Measurements from ENCODE around the gene EXOC6.

Gene EXOC6

DNA sequence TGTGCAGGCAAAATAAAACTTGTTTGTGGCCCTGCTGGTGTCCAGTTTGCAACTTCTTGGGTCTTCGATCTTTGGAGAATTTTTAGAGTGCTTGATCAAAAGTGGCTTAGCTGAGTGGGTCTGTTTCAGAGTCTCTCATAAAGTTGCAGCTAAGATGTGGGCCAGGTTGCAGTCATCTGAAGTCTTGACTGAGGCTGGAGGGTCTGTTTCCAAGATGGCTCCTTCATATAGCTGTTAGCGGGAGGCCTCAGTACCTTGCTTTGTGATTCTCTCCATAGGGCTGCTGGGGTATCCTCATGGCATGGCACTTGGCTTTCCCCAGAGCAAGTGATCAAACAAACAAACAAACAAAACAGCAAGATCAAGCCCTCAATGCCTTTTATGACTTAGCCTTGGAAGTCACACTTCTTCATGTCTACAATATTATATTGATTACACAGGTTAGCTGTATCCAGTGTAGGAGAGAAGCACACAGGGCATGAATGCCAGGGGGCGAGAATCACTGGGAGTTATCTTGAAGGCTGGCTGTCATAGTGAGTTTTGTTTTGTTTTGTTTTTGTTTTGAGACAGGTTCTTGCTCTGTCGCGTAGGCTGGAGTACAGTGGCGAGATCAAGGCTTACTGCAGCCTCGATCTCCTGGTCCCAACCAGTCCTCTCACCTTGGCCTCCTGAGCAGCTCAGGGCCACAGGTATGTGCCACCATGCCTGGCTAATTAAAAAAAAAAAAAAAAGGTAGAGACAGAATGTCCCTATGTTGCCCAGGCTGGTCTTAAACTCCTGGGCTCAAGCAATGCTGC, 235.6 kb downstream of the EXOC6 start:
- peaks cover 5% of the 10 kb centered on the region for H3K27me3 ChIP-seq (ENCODE audit: control insufficient read depth, insufficient read depth, low read length)
- H3K36me3 ChIP-seq (ENCODE audit: control insufficient read depth, insufficient read depth, low read length): no peaks in the 10 kb centered on the region
- H3K4me3 ChIP-seq (ENCODE audit: low read depth, low read length): no peak overlapping the region
- H3K9ac ChIP-seq (ENCODE audit: low read length): no peak overlapping the region
- no peaks in the 10 kb centered on the region for H3K9me3 ChIP-seq (ENCODE audit: control insufficient read depth, insufficient read depth, low read depth, low read length)
- no peak overlapping the region for H3K27ac ChIP-seq (ENCODE audit: low read depth, low read length)
- H3K4me1 ChIP-seq (ENCODE audit: control insufficient read depth, insufficient read depth, low read length): peaks cover 32% of the 10 kb centered on the region

GRCh38 chr10:93085272-93085859, 237.0 kb downstream of the EXOC6 start:
- H3K4me1 ChIP-seq (ENCODE audit: control insufficient read depth, insufficient read depth, low read length): peaks cover 26% of the 10 kb centered on the region
- no peak overlapping the region for H3K27ac ChIP-seq (ENCODE audit: low read depth, low read length)
- H3K4me3 ChIP-seq (ENCODE audit: low read depth, low read length): no peak overlapping the region
- H3K9ac ChIP-seq (ENCODE audit: low read length): no peak overlapping the region
- no peaks in the 10 kb centered on the region for H3K27me3 ChIP-seq (ENCODE audit: control insufficient read depth, insufficient read depth, low read length)
- H3K9me3 ChIP-seq (ENCODE audit: control insufficient read depth, insufficient read depth, low read depth, low read length): no peaks in the 10 kb centered on the region
- H3K36me3 ChIP-seq (ENCODE audit: control insufficient read depth, insufficient read depth, low read length): no peaks in the 10 kb centered on the region

DNA sequence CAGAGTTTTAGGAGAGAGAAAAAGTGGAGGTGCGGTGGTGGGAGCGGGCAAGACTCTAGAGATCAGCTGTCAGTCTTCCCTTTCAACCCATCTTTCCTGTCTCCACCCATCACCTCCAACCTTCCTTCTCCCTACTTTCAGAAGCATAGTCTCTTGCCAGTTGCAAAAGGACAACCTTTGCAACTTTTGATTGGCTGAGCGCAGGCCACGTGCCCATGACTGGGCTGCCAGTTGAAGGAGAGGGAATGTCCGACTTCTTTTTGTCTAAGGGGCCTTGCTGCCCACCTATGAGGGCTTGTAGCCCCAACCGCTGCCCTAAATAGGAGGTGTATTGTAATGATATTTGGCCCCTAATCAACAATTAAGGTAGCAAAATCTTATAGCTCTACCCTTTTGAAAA, 238.0 kb downstream of the EXOC6 start:
- no peaks in the 10 kb centered on the region for H3K27me3 ChIP-seq (ENCODE audit: control insufficient read depth, insufficient read depth, low read length)
- peaks cover 26% of the 10 kb centered on the region for H3K4me1 ChIP-seq (ENCODE audit: control insufficient read depth, insufficient read depth, low read length)
- H3K9me3 ChIP-seq (ENCODE audit: control insufficient read depth, insufficient read depth, low read depth, low read length): no peaks in the 10 kb centered on the region
- H3K36me3 ChIP-seq (ENCODE audit: control insufficient read depth, insufficient read depth, low read length): no peaks in the 10 kb centered on the region
- H3K27ac ChIP-seq (ENCODE audit: low read depth, low read length): no peak overlapping the region
- no peak overlapping the region for H3K9ac ChIP-seq (ENCODE audit: low read length)
- no peak overlapping the region for H3K4me3 ChIP-seq (ENCODE audit: low read depth, low read length)

- Histone ChIP-seq H3K4me1 (ENCODE audit: control insufficient read depth, insufficient read depth, low read length) (peaks cover 26% of the 10 kb centered on the region), H3K9ac (ENCODE audit: low read length) (no peak overlapping the region), H3K27me3 (ENCODE audit: control insufficient read depth, insufficient read depth, low read length) (no peaks in the 10 kb centered on the region), H3K27ac (ENCODE audit: low read depth, low read length) (no peak overlapping the region), H3K4me3 (ENCODE audit: low read depth, low read length) (no peak overlapping the region), H3K36me3 (ENCODE audit: control insufficient read depth, insufficient read depth, low read length) (no peaks in the 10 kb centered on the region), H3K9me3 (ENCODE audit: control insufficient read depth, insufficient read depth, low read depth, low read length) (no peaks in the 10 kb centered on the region)
These were observed 239.5 kb downstream of the EXOC6 start for GRCh38 chr10:93087846-93088245.

DNA sequence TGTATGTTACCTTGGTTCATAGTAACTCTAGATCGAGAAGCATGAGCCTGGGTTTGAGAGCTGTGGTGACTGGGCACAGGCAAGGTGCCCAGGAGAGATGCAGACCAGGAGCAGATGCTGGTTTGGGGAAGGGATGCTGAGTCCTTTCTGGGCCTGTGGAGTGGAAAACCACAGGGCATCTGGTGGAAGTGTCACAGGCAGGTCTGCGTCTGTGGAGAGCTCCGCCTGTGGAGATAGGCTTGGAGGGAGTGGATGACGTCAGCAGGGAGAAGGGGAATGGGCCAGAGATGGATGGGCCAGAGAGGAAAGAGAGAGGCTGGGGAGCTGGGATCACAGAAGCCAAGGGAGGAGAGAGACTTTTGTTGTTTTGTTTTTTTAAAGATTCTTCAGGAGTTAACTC, 240.1 kb downstream of the EXOC6 start:
- peak overlapping the region; percentile 20 for H3K9ac ChIP-seq (ENCODE audit: low read length)

GRCh38 chr10:93090619-93091018, 242.3 kb downstream of the EXOC6 start:
- no peaks in the 10 kb centered on the region for H3K9me3 ChIP-seq (ENCODE audit: control insufficient read depth, insufficient read depth, low read depth, low read length)
- no peak overlapping the region for H3K4me3 ChIP-seq (ENCODE audit: low read depth, low read length)
- H3K27me3 ChIP-seq (ENCODE audit: control insufficient read depth, insufficient read depth, low read length): no peaks in the 10 kb centered on the region
- no peaks in the 10 kb centered on the region for H3K36me3 ChIP-seq (ENCODE audit: control insufficient read depth, insufficient read depth, low read length)
- no peak overlapping the region for H3K27ac ChIP-seq (ENCODE audit: low read depth, low read length)
- H3K9ac ChIP-seq (ENCODE audit: low read length): no peak overlapping the region
- H3K4me1 ChIP-seq (ENCODE audit: control insufficient read depth, insufficient read depth, low read length): peaks cover 26% of the 10 kb centered on the region

More for the DNA sequence above, 240.1 kb downstream of the EXOC6 start:
- Histone ChIP-seq H3K27ac (ENCODE audit: low read depth, low read length) (no peak overlapping the region), H3K9me3 (ENCODE audit: control insufficient read depth, insufficient read depth, low read depth, low read length) (no peaks in the 10 kb centered on the region), H3K36me3 (ENCODE audit: control insufficient read depth, insufficient read depth, low read length) (no peaks in the 10 kb centered on the region), H3K4me3 (ENCODE audit: low read depth, low read length) (no peak overlapping the region), H3K27me3 (ENCODE audit: control insufficient read depth, insufficient read depth, low read length) (no peaks in the 10 kb centered on the region), H3K4me1 (ENCODE audit: control insufficient read depth, insufficient read depth, low read length) (peaks cover 26% of the 10 kb centered on the region)

DNA sequence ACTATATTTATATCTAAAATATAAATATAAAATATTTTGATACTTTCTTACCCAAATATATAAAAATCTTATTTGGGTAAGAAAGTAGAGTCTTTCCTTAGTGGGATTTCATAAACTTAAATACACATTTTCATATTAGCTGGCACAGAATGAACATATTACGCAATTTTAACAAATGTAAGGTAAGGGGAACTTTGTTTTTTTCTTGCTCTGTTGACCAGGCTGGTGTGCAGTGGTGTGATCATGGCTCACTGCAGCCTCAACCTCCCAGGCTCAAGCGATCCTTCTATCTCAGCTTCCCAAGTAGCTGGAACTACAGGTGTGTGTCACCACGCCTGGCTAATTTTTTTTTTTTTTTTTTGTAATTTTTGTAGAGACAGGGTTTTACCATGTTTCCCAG, 243.6 kb downstream of the EXOC6 start:
- Histone ChIP-seq H3K9me3 (ENCODE audit: control insufficient read depth, insufficient read depth, low read depth, low read length) (no peaks in the 10 kb centered on the region), H3K4me1 (ENCODE audit: control insufficient read depth, insufficient read depth, low read length) (peaks cover 17% of the 10 kb centered on the region), H3K27me3 (ENCODE audit: control insufficient read depth, insufficient read depth, low read length) (no peaks in the 10 kb centered on the region), H3K4me3 (ENCODE audit: low read depth, low read length) (no peak overlapping the region), H3K9ac (ENCODE audit: low read length) (no peak overlapping the region), H3K36me3 (ENCODE audit: control insufficient read depth, insufficient read depth, low read length) (no peaks in the 10 kb centered on the region), H3K27ac (ENCODE audit: low read depth, low read length) (no peak overlapping the region)

- Histone ChIP-seq H3K9me3 (ENCODE audit: control insufficient read depth, insufficient read depth, low read depth, low read length) (peaks cover 4% of the 10 kb centered on the region; the same call in 1 of the 2 replicates), H3K4me1 (ENCODE audit: control insufficient read depth, insufficient read depth, low read length) (peaks cover 5% of the 10 kb centered on the region; the same call in 1 of the 2 replicates), H3K27ac (ENCODE audit: low read depth, low read length) (no peak overlapping the region), H3K36me3 (ENCODE audit: control insufficient read depth, insufficient read depth, low read length) (no peaks in the 10 kb centered on the region), H3K4me3 (ENCODE audit: low read depth, low read length) (no peak overlapping the region), H3K27me3 (ENCODE audit: control insufficient read depth, insufficient read depth, low read length) (no peaks in the 10 kb centered on the region), H3K9ac (ENCODE audit: low read length) (no peak overlapping the region)
These were observed 246.9 kb downstream of the EXOC6 start for GRCh38 chr10:93095225-93095624.

GRCh38 chr10:93096901-93097300, 248.6 kb downstream of the EXOC6 start:
- Histone ChIP-seq H3K4me1 (ENCODE audit: control insufficient read depth, insufficient read depth, low read length) (peaks cover 5% of the 10 kb centered on the region; the same call in 1 of the 2 replicates), H3K9ac (ENCODE audit: low read length) (no peak overlapping the region), H3K27ac (ENCODE audit: low read depth, low read length) (no peak overlapping the region), H3K36me3 (ENCODE audit: control insufficient read depth, insufficient read depth, low read length) (no peaks in the 10 kb centered on the region), H3K4me3 (ENCODE audit: low read depth, low read length) (no peak overlapping the region), H3K9me3 (ENCODE audit: control insufficient read depth, insufficient read depth, low read depth, low read length) (peaks cover 7% of the 10 kb centered on the region; the same call in 1 of the 2 replicates), H3K27me3 (ENCODE audit: control insufficient read depth, insufficient read depth, low read length) (no peaks in the 10 kb centered on the region)

GRCh38 chr10:93097386-93097785, 249.1 kb downstream of the EXOC6 start:
- no peaks in the 10 kb centered on the region for H3K27me3 ChIP-seq (ENCODE audit: control insufficient read depth, insufficient read depth, low read length)
- no peaks in the 10 kb centered on the region for H3K36me3 ChIP-seq (ENCODE audit: control insufficient read depth, insufficient read depth, low read length)
- peaks cover 7% of the 10 kb centered on the region; the same call in 1 of the 2 replicates for H3K9me3 ChIP-seq (ENCODE audit: control insufficient read depth, insufficient read depth, low read depth, low read length)
- H3K9ac ChIP-seq (ENCODE audit: low read length): no peak overlapping the region
- no peak overlapping the region for H3K4me3 ChIP-seq (ENCODE audit: low read depth, low read length)
- H3K27ac ChIP-seq (ENCODE audit: low read depth, low read length): no peak overlapping the region
- H3K4me1 ChIP-seq (ENCODE audit: control insufficient read depth, insufficient read depth, low read length): peaks cover 5% of the 10 kb centered on the region; the same call in 1 of the 2 replicates

DNA sequence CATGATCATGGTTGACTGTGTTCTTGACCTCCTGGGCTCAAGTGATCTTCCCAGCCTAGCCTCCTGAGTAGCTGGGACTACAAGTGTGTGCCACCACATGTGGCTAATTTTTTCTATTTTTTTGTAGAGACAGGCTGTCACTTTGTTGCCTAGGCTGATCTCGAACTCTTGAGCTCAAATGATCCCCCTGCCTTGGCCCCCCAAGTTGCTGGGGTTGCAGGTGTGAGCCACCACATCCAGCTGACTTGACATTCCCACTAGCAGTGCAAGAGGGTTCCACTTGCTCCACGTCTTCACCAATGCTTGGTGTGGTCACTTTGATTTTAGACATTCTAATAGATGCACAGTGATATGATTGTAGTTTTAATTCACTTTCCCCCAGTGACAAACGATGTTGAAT, 250.5 kb downstream of the EXOC6 start:
- H3K27ac ChIP-seq (ENCODE audit: low read depth, low read length): no peak overlapping the region
- no peaks in the 10 kb centered on the region for H3K27me3 ChIP-seq (ENCODE audit: control insufficient read depth, insufficient read depth, low read length)

More for the DNA sequence above, 250.5 kb downstream of the EXOC6 start:
- H3K4me1 ChIP-seq (ENCODE audit: control insufficient read depth, insufficient read depth, low read length): peaks cover 5% of the 10 kb centered on the region; the same call in 1 of the 2 replicates
- no peaks in the 10 kb centered on the region for H3K36me3 ChIP-seq (ENCODE audit: control insufficient read depth, insufficient read depth, low read length)
- H3K9me3 ChIP-seq (ENCODE audit: control insufficient read depth, insufficient read depth, low read depth, low read length): peaks cover 11% of the 10 kb centered on the region; the same call in 1 of the 2 replicates
- H3K9ac ChIP-seq (ENCODE audit: low read length): no peak overlapping the region
- no peak overlapping the region for H3K4me3 ChIP-seq (ENCODE audit: low read depth, low read length)

Data from HUES6 (cell line).